ENCODE measurements around the gene GDAP2.
"Not testable (repeated sequence)": the region's sequence is repeated elsewhere in the genome, so short reads cannot be mapped to it uniquely, and the experiment has no call there.

The GDAP2 gene

GRCh38 chr1:117897551-117897950 lies 31.9 kb downstream of the GDAP2 start:
- no peak for DNase-seq

GRCh38 chr1:117895482-117896114 lies 33.8 kb downstream of the GDAP2 start:
- DNase-seq, result peak; percentile 12 to 25 (median 18)

GRCh38 chr1:117894078-117894477 lies 35.3 kb downstream of the GDAP2 start:
- no peak for DNase-seq

- no peak for DNase-seq
Measured at GRCh38 chr1:117892512-117892911, 36.9 kb downstream of the GDAP2 start.

GRCh38 chr1:117890452-117890851 lies 39.0 kb downstream of the GDAP2 start:
- no peak for DNase-seq

- DNase-seq, result no peak
Measured at GRCh38 chr1:117886101-117886795, 43.2 kb downstream of the GDAP2 start.

GRCh38 chr1:117883616-117884015 lies 45.8 kb downstream of the GDAP2 start:
- no peak for DNase-seq

GRCh38 chr1:117879284-117879683 lies 50.1 kb downstream of the GDAP2 start:
- no peak for DNase-seq

GRCh38 chr1:117877823-117878222 lies 51.6 kb downstream of the GDAP2 start:
- DNase-seq, result no peak

- DNase-seq, result no peak
Measured at GRCh38 chr1:117871013-117871412, 58.4 kb downstream of the GDAP2 start.

- DNase-seq, result no peak
Measured at GRCh38 chr1:117861694-117862093, 67.7 kb downstream of the GDAP2 start.

GRCh38 chr1:117860896-117861610 lies 68.4 kb downstream of the GDAP2 start:
- DNase-seq, result no peak

GRCh38 chr1:117859901-117860300 lies 69.5 kb downstream of the GDAP2 start:
- DNase-seq, result no peak

GRCh38 chr1:117857418-117857817 lies 72.0 kb downstream of the GDAP2 start:
- DNase-seq, result no peak

- no peak for DNase-seq
Measured at GRCh38 chr1:117852853-117853553, 76.4 kb downstream of the GDAP2 start.

- DNase-seq, result no peak
Measured at GRCh38 chr1:117851687-117852086, 77.7 kb downstream of the GDAP2 start.

GRCh38 chr1:117846674-117847425 lies 82.6 kb downstream of the GDAP2 start:
- no peak for DNase-seq

GRCh38 chr1:117844478-117844877 lies 84.9 kb downstream of the GDAP2 start:
- DNase-seq, result not testable (repeated sequence)

- DNase-seq, result no peak
Measured at GRCh38 chr1:117843791-117844190, 85.6 kb downstream of the GDAP2 start.

GRCh38 chr1:117842408-117843170 lies 86.8 kb downstream of the GDAP2 start:
- DNase-seq, result no peak

- no peak for DNase-seq
Measured at GRCh38 chr1:117841117-117841650, 88.2 kb downstream of the GDAP2 start.

- DNase-seq, result no peak
Measured at GRCh38 chr1:117838911-117839310, 90.5 kb downstream of the GDAP2 start.
